GM12878 (cell line): ENCODE results near the gene AGBL4. TPM values are rescaled to one million over a fixed set of nuclear protein-coding genes. Genes with fewer than 3 reads are reported as not detected.

Experiments
- ATAC-seq: fragments of 200-7000 bp; cut with Tn5 transposase; 3 replicates; pipeline ENCODE4 v1.9.1; 2020; ENCODE audit warnings: mild to moderate bottlenecking, moderate library complexity
- BruUV-seq: library from RNA; stranded (reverse); fragments of 400-500 nt; replicated peaks from 2 replicates; lab custom pipeline; 2021; lab: Mats Ljungman, UMichigan
- CTCF ChIA-PET: fragments of 300-600 bp; sonication (Branson Sonifier 250); formaldehyde crosslinking; extraction: SDS; loops from one replicate; lab custom pipeline; 2021; ENCODE audit warnings: inconsistent platforms; lab: Yijun Ruan, JAX
- POLR2A ChIA-PET: fragments of 350-600 bp; formaldehyde crosslinking; extraction: SDS; loops from one replicate; lab custom pipeline; 2021; ENCODE audit warnings: inconsistent platforms; lab: Charles Lee
- RAD21 ChIA-PET: fragments of 300-600 bp; sonication (Branson Sonifier 250); formaldehyde crosslinking; loops from one replicate; lab custom pipeline; 2023; ENCODE audit warnings: antibody characterized with exemption; ENCODE audit not compliant: unreplicated experiment; lab: Charles Lee
- SMC1A ChIA-PET: fragments of 300-600 bp; sonication (Branson Sonifier 250); formaldehyde crosslinking; loops from one replicate; lab custom pipeline; 2023; ENCODE audit not compliant: unreplicated experiment, uncharacterized antibody; lab: Charles Lee
- DNase-seq: peaks from one replicate; pipeline ENCODE4 v3.0.0-alpha.2; 2011; ENCODE audit warnings: low read depth, low spot score
- FAIRE-seq: peaks from 3 replicates; lab custom pipeline; 2011; peaks lifted over from hg19 to GRCh38; lab: Jason Lieb, UNC
- H2AFZ ChIP-seq: 2 replicates; pipeline ENCODE4 v1.6.0; 2011; ENCODE audit warnings: low read depth, low read length, control low read depth; ENCODE audit not compliant: control insufficient read depth
- H3K27ac ChIP-seq: 2 replicates; pipeline ENCODE4 v1.5.1; 2011; ENCODE audit warnings: control low read depth; ENCODE audit not compliant: control insufficient read depth, insufficient read depth
- H3K27me3 ChIP-seq, 2 experiments: replicated peaks in 1 of 2; 2 replicates each; pipeline versions ENCODE4 v1.6.0 to v1.6.1; 2011; ENCODE audit warnings: low read length in 1 of 2; ENCODE audit not compliant: control insufficient read depth in 2 of 2, insufficient read depth in 2 of 2
- H3K36me3 ChIP-seq, 2 experiments: 2 replicates each; pipeline ENCODE4 v1.5.1; 2011; ENCODE audit warnings: low read length in 1 of 2; ENCODE audit not compliant: control insufficient read depth in 2 of 2, insufficient read depth in 2 of 2
- H3K4me1 ChIP-seq: 2 replicates; pipeline ENCODE4 v1.6.1; 2011; ENCODE audit warnings: mild to moderate bottlenecking, low read length, moderate library complexity, mixed read lengths; ENCODE audit not compliant: control insufficient read depth, insufficient read depth
- H3K4me2 ChIP-seq: 2 replicates; pipeline ENCODE4 v1.6.0; 2011; ENCODE audit warnings: control low read depth; ENCODE audit not compliant: control insufficient read depth, insufficient read depth
- H3K4me3 ChIP-seq: fragments of 200-600 bp; sonication (generic); 2 replicates; pipeline ENCODE4 v1.5.1; 2016
- H3K79me2 ChIP-seq: 2 replicates; pipeline ENCODE4 v1.6.0; 2011; ENCODE audit warnings: low read length; ENCODE audit not compliant: control insufficient read depth, insufficient read depth
- H3K9ac ChIP-seq: 2 replicates; pipeline ENCODE4 v1.8.0; 2011; ENCODE audit warnings: low read length, control low read depth, mixed read lengths; ENCODE audit not compliant: control insufficient read depth, insufficient read depth
- H3K9me3 ChIP-seq: replicated peaks from 3 replicates; pipeline ENCODE4 v1.5.1; 2011; ENCODE audit warnings: mild to moderate bottlenecking, low read length; ENCODE audit not compliant: control insufficient read depth, insufficient read depth
- H4K20me1 ChIP-seq: 2 replicates; pipeline ENCODE4 v1.6.0; 2011; ENCODE audit not compliant: control insufficient read depth, insufficient read depth
- DPF2 ChIP-seq: fragments of 450-650 bp; IDR thresholded peaks from 2 replicates; pipeline ENCODE4 v1.6.1; 2017; ENCODE audit warnings: mild to moderate bottlenecking
- EED ChIP-seq: sonication (generic); IDR thresholded peaks from 2 replicates; pipeline ENCODE4 v1.6.1; 2016; ENCODE audit warnings: antibody characterized with exemption, low read depth
- SMAD1 ChIP-seq: fragments of 450-650 bp; IDR thresholded peaks from 2 replicates; pipeline ENCODE4 v1.6.1; 2018; ENCODE audit warnings: mild to moderate bottlenecking, low read depth; ENCODE audit not compliant: partially characterized antibody
- YBX1 ChIP-seq: fragments of 450-650 bp; IDR thresholded peaks from 2 replicates; pipeline ENCODE4 v1.6.1; 2016; ENCODE audit warnings: antibody characterized with exemption
- WGBS: methylation state at CpG from one replicate; pipeline ENCODE4 v1.1.6; 2016; ENCODE audit warnings: low lambda C conversion rate; ENCODE audit not compliant: insufficient replicate concordance, insufficient coverage; ENCODE audit errors: missing lambda C conversion rate; 5-methylcytosine and 5-hydroxymethylcytosine counted together
- in situ Hi-C: fragments of 300-500 bp; cut with MboI; formaldehyde crosslinking; loops from 9 replicates; pipeline ENCODE4 v1.14.3; 2018; ENCODE audit warnings: mixed read lengths
- intact Hi-C: fragments of 100-400 bp; cut with micrococcal nuclease; formaldehyde crosslinking; loops from one replicate; pipeline ENCODE4 v1.14.2; 2022; ENCODE audit not compliant: unreplicated experiment
- polyA plus RNA-seq, 11 experiments: library from polyadenylated mRNA; depleted of rRNA in 4 of 11; unstranded in 6 of 11; stranded (reverse) in 5 of 11; fragments of >200 nt; fragmentation: Nextera tagmentation in 4 of 11; fragmentation: Illumina TruSeq in 1 of 11; extraction: Ambion mirVana in 4 of 11; extraction: Trizol in 1 of 11; gene quantifications; 1 replicate in 1 of 11; 2 replicates in 10 of 11; pipeline versions ENCODE4 v1.2.1 to v1.2.3, GENCODE V29; 2011 to 2016; ENCODE audit warnings: inconsistent platforms in 2 of 11, missing spikeins in 2 of 11, low read depth in 1 of 11
- total RNA-seq, 4 experiments: library from RNA; depleted of rRNA in 3 of 4; stranded (reverse); fragments of >200 nt in 3 of 4; fragmentation: Illumina TruSeq in 1 of 4; extraction: Trizol in 1 of 4; gene quantifications; 2 replicates each; pipeline versions ENCODE4 v1.2.1 to v1.2.3, GENCODE V29; 2013 to 2021
- TF ChIP-seq, protein P1 (sequence below): fragments of 450-650 bp; formaldehyde crosslinking; IDR thresholded peaks from 2 replicates; pipeline ENCODE4 v1.4.0; 2022; ENCODE audit warnings: mild to moderate bottlenecking, moderate library complexity
- TF ChIP-seq, protein P2 (sequence below), 3 experiments: IDR thresholded peaks in 2 of 3; conservative IDR thresholded peaks in 1 of 3; 2 replicates each; pipeline ENCODE4 v1.5.1; 2011; ENCODE audit warnings: low read depth in 3 of 3, low read length in 3 of 3, mild to moderate bottlenecking in 3 of 3, control low read depth in 2 of 3, moderate library complexity in 2 of 3, inconsistent platforms in 1 of 3, mixed read lengths in 1 of 3; ENCODE audit not compliant: control insufficient read depth in 2 of 3, insufficient read depth in 1 of 3; ENCODE audit errors: extremely low read depth in 1 of 3

Gene AGBL4
- total and polyA plus RNA-seq, 10 of the 15 experiments (the other 5 are each of a cell fraction or from before 2014, with no cell fraction given) = 0.31 TPM; not detected in 9

DNA sequence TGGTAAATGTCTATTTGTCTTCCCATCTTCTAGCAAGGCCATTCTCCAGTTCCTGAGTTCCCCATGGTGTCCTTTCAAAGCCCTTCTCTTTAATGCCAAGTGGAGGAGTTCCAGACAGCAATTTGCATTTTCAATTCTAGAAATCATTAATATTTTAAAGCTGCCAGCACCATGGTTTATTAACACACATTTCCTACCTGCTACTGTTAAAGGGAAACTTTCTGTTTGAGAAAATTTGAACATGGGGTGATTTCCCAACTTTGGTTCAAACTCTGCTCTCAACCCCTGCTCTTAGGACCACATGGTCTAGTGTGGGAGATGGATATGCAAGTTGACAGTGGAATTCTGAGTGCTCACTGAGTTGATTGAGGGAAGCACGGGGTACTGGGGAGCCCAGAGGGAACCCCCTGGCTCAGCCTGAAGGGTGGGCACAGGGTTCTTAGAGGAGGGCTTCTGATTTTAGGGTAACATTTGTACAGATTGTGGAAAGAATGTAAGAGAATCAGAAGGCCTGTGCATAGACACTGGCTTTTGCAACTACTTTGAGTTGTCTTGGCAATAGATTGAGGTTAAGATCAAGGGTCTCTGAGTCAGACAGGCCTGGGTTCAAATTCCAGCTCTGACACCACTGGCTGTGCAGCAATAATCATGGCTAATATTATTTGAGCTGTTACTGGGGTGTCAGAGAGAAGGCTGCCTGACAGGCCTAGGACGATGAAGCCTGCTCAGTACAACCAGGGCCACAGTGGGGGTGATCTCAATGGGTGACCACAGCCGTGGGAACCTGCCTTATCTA is 1344.8 kb downstream of the AGBL4 start:
- ChIA-PET RAD21 (interaction anchor here (0.6 to 4.0 kb wide), 5 partner anchors 9 to 481 kb away, joined by 3 to 37 read pairs (median 5); no protein-coding TSS in a partner anchor), CTCF (interaction anchor here (2.0 to 6.0 kb wide), 8 partner anchors 9 to 1670 kb away, joined by 5 to 77 read pairs (median 10); no protein-coding TSS in a partner anchor), SMC1A (interaction anchor here (2.2 to 3.5 kb wide), 2 partner anchors 16 to 139 kb away, joined by 11 to 22 read pairs; no protein-coding TSS in a partner anchor), POLR2A (no interaction called here)
- no TSS peak for BruUV-seq
- Histone ChIP-seq H3K4me2 (no peak overlapping the region), H3K27ac (no peak overlapping the region), H3K9ac (no peak overlapping the region), H3K36me3 (no peaks in the 10 kb centered on the region), H4K20me1 (no peaks in the 10 kb centered on the region; the same call in 1 of the 2 replicates), H3K27me3 (peaks cover 0 to 4% of the 10 kb centered on the region in 2 experiments; a peak in 1 of 4 replicates), H3K4me1 (no peaks in the 10 kb centered on the region; the same call in 1 of the 2 replicates), H3K9me3 (no peaks in the 10 kb centered on the region), H3K79me2 (no peaks in the 10 kb centered on the region), H3K4me3 (no peak overlapping the region), H2AFZ (no peak overlapping the region)
- in situ Hi-C loops (loop anchor here (5.0 kb wide), 1 partner anchor 1668 kb away; no protein-coding TSS in a partner anchor), intact Hi-C loops (no loop called here)
- FAIRE-seq = no peak
- TF ChIP-seq, protein P1, sequence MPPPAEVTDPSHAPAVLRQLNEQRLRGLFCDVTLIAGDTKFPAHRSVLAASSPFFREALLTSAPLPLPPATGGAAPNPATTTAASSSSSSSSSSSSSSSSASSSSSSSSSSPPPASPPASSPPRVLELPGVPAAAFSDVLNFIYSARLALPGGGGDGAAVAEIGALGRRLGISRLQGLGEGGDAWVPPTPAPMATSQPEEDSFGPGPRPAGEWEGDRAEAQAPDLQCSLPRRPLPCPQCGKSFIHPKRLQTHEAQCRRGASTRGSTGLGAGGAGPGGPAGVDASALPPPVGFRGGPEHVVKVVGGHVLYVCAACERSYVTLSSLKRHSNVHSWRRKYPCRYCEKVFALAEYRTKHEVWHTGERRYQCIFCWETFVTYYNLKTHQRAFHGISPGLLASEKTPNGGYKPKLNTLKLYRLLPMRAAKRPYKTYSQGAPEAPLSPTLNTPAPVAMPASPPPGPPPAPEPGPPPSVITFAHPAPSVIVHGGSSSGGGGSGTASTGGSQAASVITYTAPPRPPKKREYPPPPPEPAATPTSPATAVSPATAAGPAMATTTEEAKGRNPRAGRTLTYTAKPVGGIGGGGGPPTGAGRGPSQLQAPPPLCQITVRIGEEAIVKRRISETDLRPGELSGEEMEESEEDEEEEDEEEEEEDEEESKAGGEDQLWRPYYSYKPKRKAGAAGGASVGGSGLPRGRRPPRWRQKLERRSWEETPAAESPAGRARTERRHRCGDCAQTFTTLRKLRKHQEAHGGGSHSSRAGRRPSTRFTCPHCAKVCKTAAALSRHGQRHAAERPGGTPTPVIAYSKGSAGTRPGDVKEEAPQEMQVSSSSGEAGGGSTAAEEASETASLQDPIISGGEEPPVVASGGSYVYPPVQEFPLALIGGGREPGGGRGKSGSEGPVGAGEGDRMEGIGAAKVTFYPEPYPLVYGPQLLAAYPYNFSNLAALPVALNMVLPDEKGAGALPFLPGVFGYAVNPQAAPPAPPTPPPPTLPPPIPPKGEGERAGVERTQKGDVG (CRISPR knock-in tag) = no peak
- TF ChIP-seq, protein P2, sequence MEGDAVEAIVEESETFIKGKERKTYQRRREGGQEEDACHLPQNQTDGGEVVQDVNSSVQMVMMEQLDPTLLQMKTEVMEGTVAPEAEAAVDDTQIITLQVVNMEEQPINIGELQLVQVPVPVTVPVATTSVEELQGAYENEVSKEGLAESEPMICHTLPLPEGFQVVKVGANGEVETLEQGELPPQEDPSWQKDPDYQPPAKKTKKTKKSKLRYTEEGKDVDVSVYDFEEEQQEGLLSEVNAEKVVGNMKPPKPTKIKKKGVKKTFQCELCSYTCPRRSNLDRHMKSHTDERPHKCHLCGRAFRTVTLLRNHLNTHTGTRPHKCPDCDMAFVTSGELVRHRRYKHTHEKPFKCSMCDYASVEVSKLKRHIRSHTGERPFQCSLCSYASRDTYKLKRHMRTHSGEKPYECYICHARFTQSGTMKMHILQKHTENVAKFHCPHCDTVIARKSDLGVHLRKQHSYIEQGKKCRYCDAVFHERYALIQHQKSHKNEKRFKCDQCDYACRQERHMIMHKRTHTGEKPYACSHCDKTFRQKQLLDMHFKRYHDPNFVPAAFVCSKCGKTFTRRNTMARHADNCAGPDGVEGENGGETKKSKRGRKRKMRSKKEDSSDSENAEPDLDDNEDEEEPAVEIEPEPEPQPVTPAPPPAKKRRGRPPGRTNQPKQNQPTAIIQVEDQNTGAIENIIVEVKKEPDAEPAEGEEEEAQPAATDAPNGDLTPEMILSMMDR (IDR thresholded peaks at IDR 0.05 in 2 of 3, conservative IDR thresholded peaks at IDR 0.05 in 1 of 3; ENCODE audit: control insufficient read depth in 2 of 3, extremely low read depth in 1 of 3, insufficient read depth in 1 of 3, low read depth in 3 of 3, low read length in 3 of 3) = no peak
- TF ChIP-seq YBX1 (no peak), SMAD1 (no peak), DPF2 (no peak), EED (no peak)
- WGBS = 0% methylated on average over 3 of the region's 3 CpGs
- ATAC-seq = peak; percentile 49
- no peak for DNase-seq
